Retinal pigment epithelial cell (primary cell): ENCODE results near the gene DMD.
"Not testable (repeated sequence)": the region's sequence is repeated elsewhere in the genome, so short reads cannot be mapped to it uniquely, and the experiment has no call there.

Source experiments
- DNase-seq: peaks from one replicate; pipeline ENCODE4 v3.0.0-alpha.2; 2010; ENCODE audit warnings: low read depth
- H3K4me3 ChIP-seq: 2 replicates; pipeline ENCODE4 v1.5.1; 2011; ENCODE audit warnings: mild to moderate bottlenecking, low read length, control low read depth, moderate library complexity
- TF ChIP-seq, protein P1 (sequence below): conservative IDR thresholded peaks from 2 replicates; pipeline ENCODE4 v1.5.1; 2011; ENCODE audit warnings: low read depth, low read length, control low read depth, inconsistent platforms

Gene DMD

GRCh38 chrX:31487951-31488350 lies 1723.4 kb downstream of the DMD start:
- no peak overlapping the region for H3K4me3 ChIP-seq
- no peak for DNase-seq
- TF ChIP-seq, protein P1, sequence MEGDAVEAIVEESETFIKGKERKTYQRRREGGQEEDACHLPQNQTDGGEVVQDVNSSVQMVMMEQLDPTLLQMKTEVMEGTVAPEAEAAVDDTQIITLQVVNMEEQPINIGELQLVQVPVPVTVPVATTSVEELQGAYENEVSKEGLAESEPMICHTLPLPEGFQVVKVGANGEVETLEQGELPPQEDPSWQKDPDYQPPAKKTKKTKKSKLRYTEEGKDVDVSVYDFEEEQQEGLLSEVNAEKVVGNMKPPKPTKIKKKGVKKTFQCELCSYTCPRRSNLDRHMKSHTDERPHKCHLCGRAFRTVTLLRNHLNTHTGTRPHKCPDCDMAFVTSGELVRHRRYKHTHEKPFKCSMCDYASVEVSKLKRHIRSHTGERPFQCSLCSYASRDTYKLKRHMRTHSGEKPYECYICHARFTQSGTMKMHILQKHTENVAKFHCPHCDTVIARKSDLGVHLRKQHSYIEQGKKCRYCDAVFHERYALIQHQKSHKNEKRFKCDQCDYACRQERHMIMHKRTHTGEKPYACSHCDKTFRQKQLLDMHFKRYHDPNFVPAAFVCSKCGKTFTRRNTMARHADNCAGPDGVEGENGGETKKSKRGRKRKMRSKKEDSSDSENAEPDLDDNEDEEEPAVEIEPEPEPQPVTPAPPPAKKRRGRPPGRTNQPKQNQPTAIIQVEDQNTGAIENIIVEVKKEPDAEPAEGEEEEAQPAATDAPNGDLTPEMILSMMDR, result no peak

DNA sequence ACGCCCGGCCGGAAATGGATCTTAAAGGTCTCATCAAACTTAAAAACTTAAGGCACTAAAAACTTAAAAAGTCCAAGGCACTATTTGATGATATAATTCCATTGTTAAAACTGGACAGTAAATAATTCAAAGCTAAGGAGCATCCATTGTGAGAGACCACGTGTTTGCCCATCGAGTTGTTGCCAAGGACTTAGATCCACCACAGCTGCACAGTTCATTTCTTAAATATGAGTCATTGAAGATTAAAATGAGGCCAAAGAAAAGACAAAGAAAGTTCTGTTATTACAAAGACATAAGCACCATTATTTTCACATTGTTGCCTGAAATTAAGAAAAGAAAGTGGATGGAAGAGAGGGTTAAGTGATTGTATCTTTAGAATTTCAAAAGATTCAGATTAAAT lies 1728.0 kb downstream of the DMD start:
- TF ChIP-seq, protein P1, result no peak
- H3K4me3 ChIP-seq, result no peak overlapping the region
- peak; percentile 62 for DNase-seq

DNA sequence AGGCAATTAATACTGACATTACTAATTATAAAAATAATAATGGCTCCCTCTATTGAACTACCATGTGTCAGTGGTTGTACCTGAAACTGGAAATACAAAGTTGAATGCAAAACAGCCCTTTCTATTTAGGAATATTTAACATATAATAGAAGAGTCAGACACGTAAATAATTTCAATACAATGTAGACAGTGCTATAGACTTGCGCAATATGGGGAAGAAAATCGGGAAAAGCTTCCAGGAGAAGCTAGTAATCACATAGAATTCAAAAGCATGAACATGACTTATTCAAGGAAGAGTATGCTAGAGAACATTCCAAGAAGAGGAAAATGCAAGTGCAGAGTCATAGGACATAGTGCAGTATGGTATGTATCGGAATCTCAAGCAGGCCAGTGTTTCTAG lies 1730.7 kb downstream of the DMD start:
- no peak overlapping the region for H3K4me3 ChIP-seq
- DNase-seq, result no peak
- TF ChIP-seq, protein P1, result no peak

DNA sequence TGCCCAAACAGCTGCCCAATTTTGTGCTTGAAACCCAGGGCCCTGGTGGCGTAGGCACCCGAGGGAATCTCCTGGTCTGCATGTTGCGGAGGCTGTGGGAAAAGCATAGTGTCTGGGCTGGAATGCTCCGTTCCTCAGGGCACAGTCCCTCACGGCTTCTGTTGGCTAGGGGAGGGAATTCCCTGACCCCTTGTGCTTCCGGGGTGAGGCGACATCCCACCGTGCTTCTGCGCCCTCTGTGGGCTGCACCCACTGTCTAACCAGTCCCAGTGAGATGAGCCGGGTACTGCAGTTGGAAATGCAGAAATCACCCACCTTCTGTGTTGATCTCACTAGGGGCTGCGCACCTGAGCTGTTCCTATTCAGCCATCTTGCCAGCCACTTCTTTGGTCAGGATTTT lies 1740.1 kb downstream of the DMD start:
- TF ChIP-seq, protein P1, result no peak
- H3K4me3 ChIP-seq, result no peak overlapping the region
- DNase-seq, result no peak

GRCh38 chrX:31470753-31471152 lies 1740.6 kb downstream of the DMD start:
- DNase-seq, result not testable (repeated sequence)

DNA sequence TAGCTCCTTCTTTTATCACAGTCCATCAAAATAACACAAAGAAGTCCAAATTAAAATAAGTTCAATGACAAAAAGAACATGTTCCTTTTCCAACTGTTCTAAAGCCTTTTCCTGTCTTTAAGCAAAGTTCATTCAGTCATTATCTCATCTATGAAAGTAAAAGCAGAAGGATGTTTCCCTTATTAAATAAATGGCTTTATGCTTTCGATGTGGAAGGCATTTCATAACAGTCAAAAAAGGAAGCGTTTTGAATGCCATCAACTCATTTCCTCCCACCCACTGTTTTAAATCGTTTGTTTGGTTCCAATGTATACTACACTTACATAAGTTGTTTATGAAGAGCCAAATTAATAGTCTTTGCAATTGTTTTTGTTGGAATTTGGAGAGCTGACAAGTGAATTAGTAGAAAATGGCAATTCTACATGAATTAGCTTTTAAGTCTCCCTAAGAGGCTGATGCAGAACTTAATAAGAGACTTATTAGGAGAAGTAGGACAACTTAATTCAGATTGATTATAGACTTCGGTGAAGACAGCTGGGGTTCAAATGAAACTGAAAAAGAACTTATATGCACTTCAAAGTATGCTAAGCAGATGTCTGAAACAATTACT lies 1746.9 kb downstream of the DMD start:
- TF ChIP-seq, protein P1, result no peak
- H3K4me3 ChIP-seq, result no peak overlapping the region
- DNase-seq, result no peak

More at GRCh38 chrX:31470753-31471152, 1740.6 kb downstream of the DMD start:
- not testable (repeated sequence) for H3K4me3 ChIP-seq

GRCh38 chrX:31461266-31461665 lies 1750.1 kb downstream of the DMD start:
- TF ChIP-seq, protein P1, result no peak
- no peak overlapping the region for H3K4me3 ChIP-seq
- no peak for DNase-seq
